AG04449 (cell line): ENCODE measurements around the gene INHBE.

Source experiments
- CTCF ChIA-PET: fragments of 350-600 bp; formaldehyde crosslinking; extraction: SDS; loops from one replicate; lab custom pipeline; 2021; ENCODE audit warnings: antibody characterized with exemption; lab: Yijun Ruan, JAX
- POLR2A ChIA-PET: fragments of 400-600, 350-600 bp; formaldehyde crosslinking; extraction: SDS; loops from one replicate; lab custom pipeline; 2020; ENCODE audit warnings: antibody characterized with exemption, inconsistent platforms; lab: Yijun Ruan, JAX
- DNase-seq: peaks from one replicate; pipeline ENCODE4 v3.0.0-alpha.2; 2010; ENCODE audit warnings: low read depth, low spot score
- H3K4me3 ChIP-seq: 2 replicates; pipeline ENCODE4 v1.5.1; 2011; ENCODE audit warnings: low read depth, mild to moderate bottlenecking, control low read depth, low read length
- CTCF ChIP-seq: IDR thresholded peaks from one replicate; pipeline ENCODE4 v1.5.1; 2011; ENCODE audit warnings: mild to moderate bottlenecking, moderate library complexity, low read length, control low read depth, inconsistent platforms; ENCODE audit not compliant: insufficient read depth; ENCODE audit errors: missing control alignments

The INHBE gene

GRCh38 chr12:57476993-57477709, 22.0 kb downstream of the INHBE start:
- no peak for TF ChIP-seq CTCF
- no peak overlapping the region for H3K4me3 ChIP-seq
- CTCF ChIA-PET = interaction anchor here (0.7 to 20.7 kb wide), 2 partner anchors 15 to 56 kb away, joined by 3 to 321 read pairs; partner anchors contain the start of gene GLI1
- DNase-seq = no peak
- POLR2A ChIA-PET = no interaction called here

- ChIA-PET CTCF (interaction anchor here (0.9 to 20.7 kb wide), 2 partner anchors 16 to 23 kb away, joined by 3 to 321 read pairs; partner anchors contain the start of genes GLI1 and INHBE), POLR2A (no interaction called here)
- no peak for DNase-seq
- H3K4me3 ChIP-seq = no peak overlapping the region
- no peak for TF ChIP-seq CTCF
Observed at GRCh38 chr12:57477710-57478681, 22.9 kb downstream of the INHBE start.

- ChIA-PET POLR2A (no interaction called here), CTCF (interaction anchor here (0.9 to 20.7 kb wide), 2 partner anchors 17 to 24 kb away, joined by 3 to 321 read pairs; partner anchors contain the start of genes GLI1 and INHBE)
- no peak for DNase-seq
- TF ChIP-seq CTCF = no peak
- no peak overlapping the region for H3K4me3 ChIP-seq
Observed at GRCh38 chr12:57479043-57479375, 23.9 kb downstream of the INHBE start.

DNA sequence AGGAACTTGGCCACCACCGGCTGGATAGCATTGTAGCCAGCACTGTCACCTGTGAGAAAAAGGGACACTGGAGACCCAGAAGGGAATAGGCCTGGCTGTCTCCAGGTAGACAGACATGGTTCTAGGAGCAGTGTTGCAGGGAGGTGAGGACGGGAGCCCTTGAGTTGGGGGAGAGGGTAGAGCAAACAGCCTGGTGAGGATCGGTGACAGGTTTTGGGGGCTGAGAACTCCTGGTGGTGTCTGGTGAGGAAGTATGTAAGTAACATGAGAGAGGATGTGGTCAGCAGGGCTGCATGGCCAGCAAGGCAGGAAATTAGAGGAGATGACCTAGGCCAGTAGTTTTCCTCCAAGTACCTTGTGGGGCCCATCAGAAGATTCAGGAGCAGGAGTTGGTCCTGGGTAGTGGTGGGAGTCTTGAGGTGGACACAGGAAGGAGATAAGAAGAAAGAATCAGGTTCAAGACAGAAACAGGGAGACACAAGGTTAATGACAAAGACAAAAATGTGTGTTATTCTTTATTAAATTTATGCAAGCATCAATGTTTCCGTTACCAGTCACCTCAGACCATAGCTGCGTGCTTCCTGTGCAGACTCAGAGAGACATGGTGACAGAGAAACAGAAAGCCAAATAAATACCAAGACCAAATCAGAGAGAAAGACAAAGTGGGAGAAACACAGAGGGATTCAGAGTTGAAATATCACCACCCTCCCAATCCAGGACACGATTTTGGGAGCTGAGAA, 24.4 kb downstream of the INHBE start, which contains the start of gene ARHGAP9:
Gene ARHGAP9 (minus strand): TSS at position 491 of the 740 bp plus-strand sequence. CDS start 460 bp downstream, at position 31.
- TF ChIP-seq CTCF = no peak
- H3K4me3 ChIP-seq = no peak within 1 kb of the TSS
- no peak for DNase-seq
- ChIA-PET POLR2A (no interaction called here), CTCF (interaction anchor here (1.1 to 20.7 kb wide), 2 partner anchors 18 to 27 kb away, joined by 4 to 321 read pairs; partner anchors contain the start of gene GLI1)

GRCh38 chr12:57481671-57482070, 26.6 kb downstream of the INHBE start:
- ChIA-PET CTCF (interaction anchor here (1.6 to 20.7 kb wide), 2 partner anchors 10 to 20 kb away, joined by 7 to 321 read pairs; partner anchors contain the start of gene GLI1), POLR2A (no interaction called here)
- no peak for DNase-seq
- no peak overlapping the region for H3K4me3 ChIP-seq
- TF ChIP-seq CTCF = no peak
